Endothelial cell of umbilical vein (primary cell): ENCODE results near the gene RNASE7.

Experiments used
- GATA2 ChIP-seq: IDR thresholded peaks from 2 replicates; pipeline ENCODE4 v1.7.0; 2011; ENCODE audit warnings: low read depth, mild to moderate bottlenecking, moderate library complexity, mixed read lengths, low read length; ENCODE audit not compliant: insufficient read length, insufficient read depth
- MYC ChIP-seq: IDR thresholded peaks from one replicate; pipeline ENCODE4 v1.6.1; 2011; ENCODE audit warnings: mild to moderate bottlenecking, low read depth, low read length
- POLR2A ChIP-seq: IDR thresholded peaks from 2 replicates; pipeline ENCODE4 v1.6.1; 2012; ENCODE audit warnings: low read depth, mild to moderate bottlenecking, control low read depth, low read length
- POLR2AphosphoS5 ChIP-seq: IDR thresholded peaks from 2 replicates; pipeline ENCODE4 v1.6.1; 2012; ENCODE audit warnings: low read depth, mild to moderate bottlenecking, control low read depth, low read length, moderate library complexity; ENCODE audit not compliant: insufficient read depth
- TF ChIP-seq, protein P1 (sequence below), 2 donors: IDR thresholded peaks; 1 replicate in 1 of 2; 2 replicates in 1 of 2; pipeline ENCODE4 v1.5.1; 2011; ENCODE audit warnings: low read length in 2 of 2, mild to moderate bottlenecking in 2 of 2, moderate library complexity in 2 of 2, control low read depth in 1 of 2, inconsistent platforms in 1 of 2, low read depth in 1 of 2; ENCODE audit not compliant: insufficient read depth in 1 of 2; ENCODE audit errors: extremely low read depth in 1 of 2
- TF ChIP-seq, protein P2 (sequence below): IDR thresholded peaks from 2 replicates; pipeline ENCODE4 v1.6.1; 2011; ENCODE audit not compliant: insufficient read depth, insufficient read length

DNA sequence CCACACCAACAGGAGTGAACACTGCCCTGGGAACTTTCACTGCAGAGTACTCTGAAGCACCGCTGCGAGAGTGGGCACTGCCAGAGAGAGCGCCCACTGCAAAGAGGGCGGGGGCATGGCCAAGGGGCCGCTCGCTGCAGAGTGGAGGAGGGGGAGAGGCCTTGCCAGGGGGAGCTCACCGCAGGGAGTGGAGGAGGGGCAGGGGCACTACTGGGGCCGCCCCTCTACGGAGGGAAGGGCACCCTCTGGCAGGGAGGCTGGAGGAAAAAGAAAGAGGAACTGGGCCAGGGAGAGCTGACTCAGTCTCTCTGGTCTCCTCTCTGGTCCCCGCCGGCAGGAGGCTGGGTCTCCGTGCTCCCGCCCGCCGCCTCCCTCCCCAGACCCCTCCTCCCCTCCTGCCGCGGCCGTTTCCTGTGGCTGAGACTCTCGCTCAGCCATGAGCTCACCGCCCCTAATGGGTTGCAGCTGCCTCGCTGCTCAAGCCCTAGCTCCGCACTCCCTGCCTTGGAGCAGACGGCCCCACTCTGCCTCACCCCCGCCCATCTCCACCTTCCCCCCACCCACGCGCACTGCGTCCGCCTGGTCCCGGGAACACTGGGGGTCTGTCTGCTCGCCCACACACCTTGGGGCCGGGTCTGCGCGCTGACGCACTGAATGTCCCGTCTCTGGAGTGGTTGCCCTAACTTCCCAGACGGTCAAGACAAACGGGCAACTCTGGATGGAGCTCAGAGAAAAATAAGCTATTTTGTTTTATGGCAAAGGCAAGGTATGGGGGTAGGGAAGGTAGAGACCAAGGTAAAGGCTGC, 29.3 kb downstream of the RNASE7 start:
- TF ChIP-seq, protein P1, sequence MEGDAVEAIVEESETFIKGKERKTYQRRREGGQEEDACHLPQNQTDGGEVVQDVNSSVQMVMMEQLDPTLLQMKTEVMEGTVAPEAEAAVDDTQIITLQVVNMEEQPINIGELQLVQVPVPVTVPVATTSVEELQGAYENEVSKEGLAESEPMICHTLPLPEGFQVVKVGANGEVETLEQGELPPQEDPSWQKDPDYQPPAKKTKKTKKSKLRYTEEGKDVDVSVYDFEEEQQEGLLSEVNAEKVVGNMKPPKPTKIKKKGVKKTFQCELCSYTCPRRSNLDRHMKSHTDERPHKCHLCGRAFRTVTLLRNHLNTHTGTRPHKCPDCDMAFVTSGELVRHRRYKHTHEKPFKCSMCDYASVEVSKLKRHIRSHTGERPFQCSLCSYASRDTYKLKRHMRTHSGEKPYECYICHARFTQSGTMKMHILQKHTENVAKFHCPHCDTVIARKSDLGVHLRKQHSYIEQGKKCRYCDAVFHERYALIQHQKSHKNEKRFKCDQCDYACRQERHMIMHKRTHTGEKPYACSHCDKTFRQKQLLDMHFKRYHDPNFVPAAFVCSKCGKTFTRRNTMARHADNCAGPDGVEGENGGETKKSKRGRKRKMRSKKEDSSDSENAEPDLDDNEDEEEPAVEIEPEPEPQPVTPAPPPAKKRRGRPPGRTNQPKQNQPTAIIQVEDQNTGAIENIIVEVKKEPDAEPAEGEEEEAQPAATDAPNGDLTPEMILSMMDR (IDR thresholded peaks at IDR 0.05; ENCODE audit: extremely low read depth in 1 of 2, insufficient read depth in 1 of 2, low read depth in 1 of 2, low read length in 2 of 2), result no peak
- TF ChIP-seq POLR2A (no peak), POLR2AphosphoS5 (peak; percentile 35), GATA2 (no peak), MYC (no peak)
- TF ChIP-seq, protein P2, sequence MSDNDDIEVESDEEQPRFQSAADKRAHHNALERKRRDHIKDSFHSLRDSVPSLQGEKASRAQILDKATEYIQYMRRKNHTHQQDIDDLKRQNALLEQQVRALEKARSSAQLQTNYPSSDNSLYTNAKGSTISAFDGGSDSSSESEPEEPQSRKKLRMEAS, result no peak
